Measurements from ENCODE around the gene CORO6. TPM values are rescaled to one million over a fixed set of nuclear protein-coding genes. Genes with fewer than 3 reads are reported as not detected.

CORO6 gene
- total and polyA plus RNA-seq, 10 of the 15 experiments (the other 5 are each of a cell fraction or from before 2014, with no cell fraction given): 0.26 to 5.0 (median 1.7) TPM; not detected in 1

GRCh38 chr17:29590411-29591145, 32.1 kb downstream of the CORO6 start (continued):
- TF ChIP-seq POLR2AphosphoS5 (IDR thresholded peaks at IDR 0.05; ENCODE audit: low read length) (no peak), ZNF384 (IDR thresholded peaks at IDR 0.05; ENCODE audit: borderline replicate concordance, low read depth, low read length) (no peak), MYC (IDR thresholded peaks at IDR 0.05; ENCODE audit: insufficient read depth, insufficient read length, insufficient replicate concordance, low read length, severe bottlenecking) (peak; percentile 71), ZNF24 (IDR thresholded peaks at IDR 0.05) (no peak), NFXL1 (IDR thresholded peaks at IDR 0.05; ENCODE audit: borderline replicate concordance) (no peak), CHD2 (IDR thresholded peaks at IDR 0.05; ENCODE audit: borderline replicate concordance, low read depth, low read length) (peak; percentile 59; the same call in 1 of the 2 replicates), RELB (IDR thresholded peaks at IDR 0.05; ENCODE audit: low read depth) (no peak), EZH2 (IDR thresholded peaks at IDR 0.05; ENCODE audit: borderline replicate concordance, control insufficient read depth, low read depth, low read length) (no peak), SREBF1 (IDR thresholded peaks at IDR 0.05; ENCODE audit: low read length) (no peak), BHLHE40 (IDR thresholded peaks at IDR 0.05; ENCODE audit: borderline replicate concordance in 1 of 2, low read depth in 2 of 2, low read length in 1 of 2) (peak; percentile 43 to 83; a peak in 3 of 4 replicates), CBFB (IDR thresholded peaks at IDR 0.05; ENCODE audit: low read depth) (no peak)
- TF ChIP-seq, protein P1, sequence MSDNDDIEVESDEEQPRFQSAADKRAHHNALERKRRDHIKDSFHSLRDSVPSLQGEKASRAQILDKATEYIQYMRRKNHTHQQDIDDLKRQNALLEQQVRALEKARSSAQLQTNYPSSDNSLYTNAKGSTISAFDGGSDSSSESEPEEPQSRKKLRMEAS (IDR thresholded peaks at IDR 0.05; ENCODE audit: low read depth, low read length): peak; percentile 44; the same call in 1 of the 2 replicates
- TF ChIP-seq, protein P2, sequence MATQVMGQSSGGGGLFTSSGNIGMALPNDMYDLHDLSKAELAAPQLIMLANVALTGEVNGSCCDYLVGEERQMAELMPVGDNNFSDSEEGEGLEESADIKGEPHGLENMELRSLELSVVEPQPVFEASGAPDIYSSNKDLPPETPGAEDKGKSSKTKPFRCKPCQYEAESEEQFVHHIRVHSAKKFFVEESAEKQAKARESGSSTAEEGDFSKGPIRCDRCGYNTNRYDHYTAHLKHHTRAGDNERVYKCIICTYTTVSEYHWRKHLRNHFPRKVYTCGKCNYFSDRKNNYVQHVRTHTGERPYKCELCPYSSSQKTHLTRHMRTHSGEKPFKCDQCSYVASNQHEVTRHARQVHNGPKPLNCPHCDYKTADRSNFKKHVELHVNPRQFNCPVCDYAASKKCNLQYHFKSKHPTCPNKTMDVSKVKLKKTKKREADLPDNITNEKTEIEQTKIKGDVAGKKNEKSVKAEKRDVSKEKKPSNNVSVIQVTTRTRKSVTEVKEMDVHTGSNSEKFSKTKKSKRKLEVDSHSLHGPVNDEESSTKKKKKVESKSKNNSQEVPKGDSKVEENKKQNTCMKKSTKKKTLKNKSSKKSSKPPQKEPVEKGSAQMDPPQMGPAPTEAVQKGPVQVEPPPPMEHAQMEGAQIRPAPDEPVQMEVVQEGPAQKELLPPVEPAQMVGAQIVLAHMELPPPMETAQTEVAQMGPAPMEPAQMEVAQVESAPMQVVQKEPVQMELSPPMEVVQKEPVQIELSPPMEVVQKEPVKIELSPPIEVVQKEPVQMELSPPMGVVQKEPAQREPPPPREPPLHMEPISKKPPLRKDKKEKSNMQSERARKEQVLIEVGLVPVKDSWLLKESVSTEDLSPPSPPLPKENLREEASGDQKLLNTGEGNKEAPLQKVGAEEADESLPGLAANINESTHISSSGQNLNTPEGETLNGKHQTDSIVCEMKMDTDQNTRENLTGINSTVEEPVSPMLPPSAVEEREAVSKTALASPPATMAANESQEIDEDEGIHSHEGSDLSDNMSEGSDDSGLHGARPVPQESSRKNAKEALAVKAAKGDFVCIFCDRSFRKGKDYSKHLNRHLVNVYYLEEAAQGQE (IDR thresholded peaks at IDR 0.05; ENCODE audit: low read depth, low read length): no peak
- TF ChIP-seq, protein P3, sequence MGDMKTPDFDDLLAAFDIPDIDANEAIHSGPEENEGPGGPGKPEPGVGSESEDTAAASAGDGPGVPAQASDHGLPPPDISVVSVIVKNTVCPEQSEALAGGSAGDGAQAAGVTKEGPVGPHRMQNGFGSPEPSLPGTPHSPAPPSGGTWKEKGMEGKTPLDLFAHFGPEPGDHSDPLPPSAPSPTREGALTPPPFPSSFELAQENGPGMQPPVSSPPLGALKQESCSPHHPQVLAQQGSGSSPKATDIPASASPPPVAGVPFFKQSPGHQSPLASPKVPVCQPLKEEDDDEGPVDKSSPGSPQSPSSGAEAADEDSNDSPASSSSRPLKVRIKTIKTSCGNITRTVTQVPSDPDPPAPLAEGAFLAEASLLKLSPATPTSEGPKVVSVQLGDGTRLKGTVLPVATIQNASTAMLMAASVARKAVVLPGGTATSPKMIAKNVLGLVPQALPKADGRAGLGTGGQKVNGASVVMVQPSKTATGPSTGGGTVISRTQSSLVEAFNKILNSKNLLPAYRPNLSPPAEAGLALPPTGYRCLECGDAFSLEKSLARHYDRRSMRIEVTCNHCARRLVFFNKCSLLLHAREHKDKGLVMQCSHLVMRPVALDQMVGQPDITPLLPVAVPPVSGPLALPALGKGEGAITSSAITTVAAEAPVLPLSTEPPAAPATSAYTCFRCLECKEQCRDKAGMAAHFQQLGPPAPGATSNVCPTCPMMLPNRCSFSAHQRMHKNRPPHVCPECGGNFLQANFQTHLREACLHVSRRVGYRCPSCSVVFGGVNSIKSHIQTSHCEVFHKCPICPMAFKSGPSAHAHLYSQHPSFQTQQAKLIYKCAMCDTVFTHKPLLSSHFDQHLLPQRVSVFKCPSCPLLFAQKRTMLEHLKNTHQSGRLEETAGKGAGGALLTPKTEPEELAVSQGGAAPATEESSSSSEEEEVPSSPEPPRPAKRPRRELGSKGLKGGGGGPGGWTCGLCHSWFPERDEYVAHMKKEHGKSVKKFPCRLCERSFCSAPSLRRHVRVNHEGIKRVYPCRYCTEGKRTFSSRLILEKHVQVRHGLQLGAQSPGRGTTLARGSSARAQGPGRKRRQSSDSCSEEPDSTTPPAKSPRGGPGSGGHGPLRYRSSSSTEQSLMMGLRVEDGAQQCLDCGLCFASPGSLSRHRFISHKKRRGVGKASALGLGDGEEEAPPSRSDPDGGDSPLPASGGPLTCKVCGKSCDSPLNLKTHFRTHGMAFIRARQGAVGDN (IDR thresholded peaks at IDR 0.05): no peak
